AG04449 (cell line): ENCODE data around the gene MYO7A.

Source experiments
- CTCF ChIA-PET: fragments of 350-600 bp; formaldehyde crosslinking; extraction: SDS; loops from one replicate; lab custom pipeline; 2021; ENCODE audit warnings: antibody characterized with exemption; lab: Yijun Ruan, JAX
- POLR2A ChIA-PET: fragments of 400-600, 350-600 bp; formaldehyde crosslinking; extraction: SDS; loops from one replicate; lab custom pipeline; 2020; ENCODE audit warnings: antibody characterized with exemption, inconsistent platforms; lab: Yijun Ruan, JAX
- DNase-seq: peaks from one replicate; pipeline ENCODE4 v3.0.0-alpha.2; 2010; ENCODE audit warnings: low read depth, low spot score
- H3K4me3 ChIP-seq: 2 replicates; pipeline ENCODE4 v1.5.1; 2011; ENCODE audit warnings: low read depth, mild to moderate bottlenecking, control low read depth, low read length
- CTCF ChIP-seq: IDR thresholded peaks from one replicate; pipeline ENCODE4 v1.5.1; 2011; ENCODE audit warnings: mild to moderate bottlenecking, moderate library complexity, low read length, control low read depth, inconsistent platforms; ENCODE audit not compliant: insufficient read depth; ENCODE audit errors: missing control alignments

The MYO7A gene

GRCh38 chr11:77091146-77091940 lies 36.7 kb upstream of the MYO7A start:
- no peak overlapping the region for H3K4me3 ChIP-seq

GRCh38 chr11:77092382-77092781 lies 35.7 kb upstream of the MYO7A start:
- no peak overlapping the region for H3K4me3 ChIP-seq
- no peak for DNase-seq
- ChIA-PET POLR2A (no interaction called here), CTCF (interaction anchor here (0.9 to 11.9 kb wide), 19 partner anchors 12 to 465 kb away, joined by 3 to 320 read pairs (median 17); partner anchors contain the start of genes CAPN5, MYO7A and OMP)
- no peak for TF ChIP-seq CTCF

More at GRCh38 chr11:77091146-77091940, 36.7 kb upstream of the MYO7A start:
- no peak for DNase-seq
- ChIA-PET CTCF (interaction anchor here (0.6 to 11.9 kb wide), 33 partner anchors 11 to 528 kb away, joined by 3 to 320 read pairs (median 8); partner anchors contain the start of genes CAPN5, MYO7A and OMP), POLR2A (interaction anchor here (0.9 kb wide), 1 partner anchor 25 kb away, joined by 3 read pairs; the partner anchor contains the start of gene CAPN5)
- peak; percentile 97 for TF ChIP-seq CTCF

- TF ChIP-seq CTCF, result no peak
- CTCF ChIA-PET, result interaction anchor here (0.9 to 11.9 kb wide), 14 partner anchors 13 to 455 kb away, joined by 3 to 320 read pairs (median 25); partner anchors contain the start of genes CAPN5, MYO7A and OMP
- no peak overlapping the region for H3K4me3 ChIP-seq
- no peak for DNase-seq
- POLR2A ChIA-PET, result no interaction called here
These were observed 34.8 kb upstream of the MYO7A start for GRCh38 chr11:77093056-77093891.

GRCh38 chr11:77093987-77094840 lies 33.8 kb upstream of the MYO7A start:
- CTCF ChIA-PET, result interaction anchor here (1.4 to 11.9 kb wide), 7 partner anchors 14 to 93 kb away, joined by 3 to 320 read pairs (median 62); partner anchors contain the start of gene OMP
- POLR2A ChIA-PET, result no interaction called here
- no peak for DNase-seq
- no peak overlapping the region for H3K4me3 ChIP-seq
- TF ChIP-seq CTCF, result no peak

GRCh38 chr11:77094841-77095365 lies 33.1 kb upstream of the MYO7A start:
- TF ChIP-seq CTCF, result no peak
- CTCF ChIA-PET, result interaction anchor here (1.4 to 11.9 kb wide), 6 partner anchors 13 to 93 kb away, joined by 3 to 320 read pairs (median 86); partner anchors contain the start of gene OMP
- no peak overlapping the region for H3K4me3 ChIP-seq
- no peak for DNase-seq
- POLR2A ChIA-PET, result no interaction called here
